H1 (cell line): ENCODE data around the gene FAM76B.

ENCODE experiments used
- CEBPB ChIP-seq: IDR thresholded peaks from 2 replicates; pipeline ENCODE4 v1.6.1; 2012; ENCODE audit warnings: low read depth, low read length
- CHD1 ChIP-seq: IDR thresholded peaks from 2 replicates; pipeline ENCODE4 v1.6.1; 2012; ENCODE audit warnings: low read depth, low read length, improper control_type of control experiment
- EGR1 ChIP-seq: IDR thresholded peaks from 2 replicates; pipeline ENCODE4 v1.6.1; 2011; ENCODE audit warnings: low read depth, low read length, borderline replicate concordance
- EP300 ChIP-seq, 2 experiments: IDR thresholded peaks; 1 replicate in 1 of 2; 2 replicates in 1 of 2; pipeline ENCODE4 v1.6.1; 2011 to 2012; ENCODE audit warnings: low read depth in 2 of 2, low read length in 2 of 2, mild to moderate bottlenecking in 2 of 2, borderline replicate concordance in 1 of 2, inconsistent platforms in 1 of 2, moderate library complexity in 1 of 2
- GABPA ChIP-seq: IDR thresholded peaks from 2 replicates; pipeline ENCODE4 v1.6.1; 2011; ENCODE audit warnings: mild to moderate bottlenecking, low read length, moderate library complexity, borderline replicate concordance; ENCODE audit not compliant: insufficient read depth
- POLR2A ChIP-seq, 2 experiments: IDR thresholded peaks; 1 replicate in 1 of 2; 2 replicates in 1 of 2; pipeline ENCODE4 v1.6.1; 2011; ENCODE audit warnings: low read depth in 2 of 2, low read length in 2 of 2, mild to moderate bottlenecking in 2 of 2; ENCODE audit errors: control extremely low read depth in 1 of 2
- SP1 ChIP-seq: IDR thresholded peaks from 2 replicates; pipeline ENCODE4 v1.6.1; 2011; ENCODE audit warnings: low read depth, low read length

- TF ChIP-seq CEBPB (no peak), GABPA (no peak), SP1 (no peak), POLR2A (IDR thresholded peaks at IDR 0.05; ENCODE audit: control extremely low read depth in 1 of 2, low read depth in 2 of 2, low read length in 2 of 2) (no peak), EGR1 (no peak), EP300 (IDR thresholded peaks at IDR 0.05; ENCODE audit: borderline replicate concordance in 1 of 2, low read depth in 2 of 2, low read length in 2 of 2) (no peak), CHD1 (no peak)
Measured at GRCh38 chr11:95727620-95728019, 62.0 kb downstream of the FAM76B start.
